GM19463 (cell line): ENCODE results near the gene GRIK1.

Experiments used
- ATAC-seq: cut with Tn5 transposase; IDR thresholded peaks from one replicate; pipeline ENCODE4 v1.9.1; 2021; ENCODE audit warnings: mild to moderate bottlenecking, moderate library complexity; ENCODE audit not compliant: unreplicated experiment

GRIK1 gene

DNA sequence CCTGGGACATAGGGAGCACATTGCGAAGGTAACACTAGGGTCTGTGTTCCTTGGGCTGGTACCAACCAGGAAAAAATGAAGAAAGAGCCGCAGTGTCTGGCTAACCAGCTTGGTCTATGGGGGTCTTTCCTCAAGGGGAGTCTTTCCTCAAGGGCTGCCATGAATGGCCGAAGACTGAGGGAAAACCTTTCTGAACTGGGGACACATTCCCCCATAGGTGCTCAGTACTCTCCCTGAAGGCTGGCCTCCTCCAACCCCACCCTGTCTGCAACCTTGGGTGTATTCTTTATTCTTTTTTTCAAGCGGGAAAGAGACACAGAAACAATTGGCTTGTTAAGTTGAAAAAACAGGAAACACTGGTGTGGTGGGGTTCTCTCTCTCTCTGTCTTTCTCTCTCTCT lies 440.6 kb downstream of the GRIK1 start:
- ATAC-seq, result no peak

DNA sequence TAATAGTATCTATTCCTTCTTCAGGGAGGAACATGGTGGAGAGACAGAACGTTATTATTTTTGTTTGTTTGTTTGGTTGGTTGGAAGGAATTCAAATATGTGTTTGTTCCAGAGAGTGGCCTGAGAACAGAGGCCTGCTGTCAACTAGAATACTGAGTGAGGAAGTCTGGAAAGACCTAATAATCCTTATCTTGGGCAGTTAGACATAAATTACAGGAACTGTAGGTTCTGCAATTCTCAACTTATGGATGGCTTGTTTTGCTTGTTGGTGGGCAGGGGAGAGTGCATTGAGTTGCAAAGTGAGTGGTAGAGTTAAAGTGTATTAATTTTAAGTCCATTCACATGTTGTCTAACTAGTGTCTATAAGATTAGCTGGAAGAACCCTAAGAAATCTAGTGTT lies 443.5 kb downstream of the GRIK1 start:
- ATAC-seq, result no peak

DNA sequence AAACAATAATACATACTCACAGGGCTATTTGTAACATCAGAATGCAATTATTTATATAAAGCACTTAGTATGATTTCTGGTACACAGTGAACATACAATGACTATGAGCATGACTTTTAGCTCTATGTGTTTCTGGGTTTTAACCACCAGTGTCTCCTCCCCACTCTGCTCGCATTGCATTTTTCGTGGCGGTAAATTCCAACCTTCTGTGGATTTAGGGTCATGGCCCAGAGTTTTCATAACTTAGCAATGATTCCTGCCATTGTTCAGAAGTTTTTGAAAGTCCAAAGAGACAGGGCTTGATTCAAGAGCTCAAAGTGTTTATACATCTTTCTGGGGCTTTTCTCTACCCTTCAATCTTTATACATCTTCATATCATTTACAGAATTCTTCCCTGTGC lies 449.8 kb downstream of the GRIK1 start:
- ATAC-seq, result no peak

- no peak for ATAC-seq
Observed at GRCh38 chr21:29487154-29487553, 452.6 kb downstream of the GRIK1 start.
